GM21515 (cell line): Measurements from ENCODE around the gene ENDOU.

ENCODE experiments used
- ATAC-seq: cut with Tn5 transposase; IDR thresholded peaks from one replicate; pipeline ENCODE4 v1.9.1; 2021; ENCODE audit not compliant: unreplicated experiment

ENDOU gene

GRCh38 chr12:47725091-47725772, at the start of gene ENDOU:
ENDOU (minus strand) TSS chr12:47725490; CDS start chr12:47725413, 77 bp downstream.
- ATAC-seq, result no peak

DNA sequence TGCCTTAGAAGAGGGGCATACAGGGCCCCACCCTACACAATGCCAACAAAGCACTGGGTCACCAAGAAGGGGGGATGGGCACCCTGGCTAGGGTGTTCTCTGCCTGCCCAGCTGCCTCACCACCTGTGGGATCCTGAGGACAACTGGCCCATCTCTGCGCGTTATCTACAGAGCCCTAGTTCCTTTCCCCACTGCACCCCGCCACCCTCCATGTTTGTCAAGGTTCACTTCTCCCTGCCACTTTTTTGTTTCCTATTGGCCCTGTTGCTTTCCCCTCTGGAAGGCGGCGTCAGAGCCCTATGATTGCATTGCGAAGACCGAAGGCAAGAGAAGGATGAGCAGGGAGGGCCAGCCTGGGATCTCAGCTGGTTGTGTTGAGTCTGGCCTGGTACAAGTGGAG, 49.4 kb upstream of the ENDOU start:
- ATAC-seq, result no peak

DNA sequence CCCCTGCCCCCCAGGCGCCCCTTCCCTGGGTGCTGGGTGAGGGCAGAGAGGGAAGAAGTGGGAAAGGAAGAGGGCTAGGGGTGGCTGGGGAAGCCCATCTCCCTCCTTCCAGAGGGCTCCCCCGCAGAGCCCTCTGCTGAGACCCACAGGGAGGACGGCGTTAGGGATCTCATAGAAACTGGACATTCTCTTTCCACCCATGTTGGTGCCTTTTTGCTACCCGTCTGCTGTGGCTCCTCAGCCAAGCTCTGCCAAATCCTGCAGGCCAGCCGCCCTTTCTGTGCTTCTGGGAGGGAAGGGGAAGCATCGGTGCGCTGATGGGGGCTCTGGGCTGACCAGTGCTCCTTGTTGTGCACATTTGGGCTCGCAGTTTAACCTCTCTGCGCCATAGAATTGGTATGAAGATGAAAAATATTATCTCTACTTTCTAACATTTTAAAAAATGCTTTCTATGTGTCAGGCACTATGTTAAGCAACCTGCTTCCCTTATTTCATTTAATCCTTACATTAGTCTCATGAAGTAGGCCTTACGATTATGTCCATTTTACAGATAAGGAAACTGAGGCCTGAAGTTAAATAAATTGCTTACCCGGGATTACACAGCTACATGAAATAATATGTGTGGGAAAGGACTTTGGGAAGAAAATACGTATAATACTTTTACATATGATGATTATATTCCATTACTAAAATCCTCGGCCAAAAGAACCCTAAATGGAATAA, 48.7 kb upstream of the ENDOU start:
- no peak for ATAC-seq

- ATAC-seq, result peak; percentile 87
Measured at GRCh38 chr12:47773062-47773857, 48.0 kb upstream of the ENDOU start, which contains the start of gene SLC48A1. SLC48A1 (plus strand) TSS chr12:47773238; CDS start chr12:47773305, 67 bp downstream.

GRCh38 chr12:47772738-47773061, 47.4 kb upstream of the ENDOU start:
- no peak for ATAC-seq

- no peak for ATAC-seq
Measured at GRCh38 chr12:47772094-47772660, 46.9 kb upstream of the ENDOU start.

DNA sequence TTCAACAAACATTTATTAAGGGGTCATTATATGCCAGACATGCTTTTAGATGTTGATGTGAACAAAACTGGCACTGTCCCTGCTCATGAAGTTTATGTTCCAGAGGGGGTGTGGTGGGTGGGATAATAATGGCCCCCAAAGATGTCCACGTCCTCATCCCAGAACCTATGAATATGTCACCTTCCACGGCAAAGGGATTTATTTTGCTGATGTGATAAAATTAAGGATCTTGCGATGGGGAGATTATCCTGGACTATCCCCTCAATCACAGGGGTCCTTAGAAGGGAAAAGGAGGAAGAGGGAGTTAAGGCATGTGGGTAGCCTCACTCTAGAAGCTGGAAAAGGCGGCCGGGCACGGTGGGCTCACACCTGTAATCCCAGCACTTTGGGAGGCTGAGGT, 46.0 kb upstream of the ENDOU start:
- ATAC-seq, result no peak

- ATAC-seq, result no peak
Measured at GRCh38 chr12:47770086-47770726, 44.9 kb upstream of the ENDOU start.

- no peak for ATAC-seq
Measured at GRCh38 chr12:47769234-47770085, 44.2 kb upstream of the ENDOU start.

DNA sequence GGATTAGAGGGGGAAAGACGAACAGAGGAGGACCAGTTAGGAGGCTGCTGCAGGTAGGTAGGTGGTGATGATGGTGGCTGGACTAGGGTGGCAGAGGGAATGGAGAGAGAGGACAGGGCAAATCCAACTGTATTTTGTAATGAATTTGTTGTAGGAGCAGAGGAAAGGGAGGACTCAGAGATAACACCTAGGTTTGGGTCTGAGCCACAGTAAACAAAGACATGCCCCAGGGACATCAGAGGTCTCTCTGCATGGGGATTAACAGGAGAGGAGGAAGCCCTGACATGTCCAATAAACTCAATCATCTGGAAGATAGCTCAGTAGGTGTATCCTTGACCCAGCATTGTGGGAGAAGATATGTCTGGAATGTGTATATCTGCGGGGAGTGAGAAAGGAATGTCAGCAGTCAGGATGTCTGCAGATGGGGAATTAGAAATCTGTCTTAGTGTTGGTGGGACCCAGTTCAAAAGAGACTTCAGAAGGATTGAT, 43.1 kb upstream of the ENDOU start:
- no peak for ATAC-seq

GRCh38 chr12:47767216-47767724, 42.0 kb upstream of the ENDOU start:
- no peak for ATAC-seq

GRCh38 chr12:47766502-47767215, 41.4 kb upstream of the ENDOU start:
- ATAC-seq, result no peak

DNA sequence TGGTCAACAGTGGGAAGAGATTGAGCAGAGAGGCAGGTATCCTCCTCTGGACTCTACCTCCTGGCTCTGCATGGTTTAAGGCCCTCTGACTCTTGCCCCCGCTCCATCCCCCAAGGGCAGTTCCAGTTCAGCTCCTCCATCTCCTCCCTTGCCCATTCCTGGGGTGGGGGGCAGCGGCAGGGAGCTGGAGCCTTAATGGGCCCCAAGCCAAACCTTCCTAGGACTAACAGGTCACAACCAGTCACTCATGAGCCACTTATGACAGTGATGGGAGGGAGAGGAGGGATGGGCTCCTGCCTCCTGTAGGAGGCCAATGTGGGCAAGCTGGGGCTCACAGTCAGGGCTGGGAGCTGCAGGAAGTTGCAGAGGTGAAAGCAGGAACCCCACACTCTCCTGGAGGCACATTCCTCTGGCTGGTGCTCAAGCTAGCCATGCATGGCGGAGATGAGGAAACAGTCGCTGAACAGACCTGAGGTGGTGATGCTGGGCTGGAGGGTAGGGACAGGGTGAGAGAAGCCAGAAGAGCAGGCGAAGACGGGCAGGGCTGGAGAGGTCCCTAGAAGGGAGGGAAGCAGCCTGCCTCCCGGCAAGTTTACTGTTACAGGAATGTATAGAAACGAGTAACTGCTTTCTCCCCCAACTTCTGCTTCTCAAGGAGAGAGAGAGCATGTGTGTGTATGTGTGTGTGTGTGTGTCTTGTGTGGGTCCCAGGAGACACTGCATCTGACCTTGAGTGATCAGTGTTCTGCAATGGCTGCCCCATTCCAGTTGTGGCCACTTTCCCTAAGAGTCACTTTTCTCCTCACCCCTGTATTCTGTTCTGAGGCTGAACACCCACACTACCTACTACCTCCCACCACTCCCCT, 38.4 kb upstream of the ENDOU start:
- no peak for ATAC-seq

DNA sequence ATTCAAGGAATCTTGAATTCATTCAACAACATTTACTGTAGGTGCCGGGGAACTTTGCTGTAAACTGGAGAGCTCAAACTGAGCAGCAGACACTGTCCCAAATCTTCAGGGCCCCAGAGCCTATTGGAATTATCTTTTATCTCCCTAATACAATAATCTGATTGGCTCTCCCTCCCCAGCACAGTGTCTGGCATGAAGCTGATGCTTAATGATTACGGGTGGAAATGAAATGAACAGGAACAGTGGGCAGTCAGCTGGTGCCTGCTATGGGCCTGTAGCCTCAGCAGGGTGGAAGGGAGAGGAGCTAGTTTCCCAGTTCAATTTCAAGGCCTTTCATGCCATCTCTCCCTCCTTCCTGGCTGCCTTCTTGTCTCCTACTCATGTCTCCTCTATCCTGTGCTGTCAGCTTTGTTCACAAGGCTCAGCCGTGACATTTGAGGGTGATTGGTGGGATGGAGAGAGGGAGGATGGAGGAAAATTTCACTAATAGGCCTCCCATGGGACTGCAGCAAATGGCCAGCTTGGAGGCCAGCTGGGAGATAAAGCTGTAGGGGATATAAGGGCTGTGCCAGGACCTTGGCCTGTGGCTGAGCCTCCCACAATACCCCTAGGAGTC, 37.7 kb upstream of the ENDOU start:
- ATAC-seq, result no peak

DNA sequence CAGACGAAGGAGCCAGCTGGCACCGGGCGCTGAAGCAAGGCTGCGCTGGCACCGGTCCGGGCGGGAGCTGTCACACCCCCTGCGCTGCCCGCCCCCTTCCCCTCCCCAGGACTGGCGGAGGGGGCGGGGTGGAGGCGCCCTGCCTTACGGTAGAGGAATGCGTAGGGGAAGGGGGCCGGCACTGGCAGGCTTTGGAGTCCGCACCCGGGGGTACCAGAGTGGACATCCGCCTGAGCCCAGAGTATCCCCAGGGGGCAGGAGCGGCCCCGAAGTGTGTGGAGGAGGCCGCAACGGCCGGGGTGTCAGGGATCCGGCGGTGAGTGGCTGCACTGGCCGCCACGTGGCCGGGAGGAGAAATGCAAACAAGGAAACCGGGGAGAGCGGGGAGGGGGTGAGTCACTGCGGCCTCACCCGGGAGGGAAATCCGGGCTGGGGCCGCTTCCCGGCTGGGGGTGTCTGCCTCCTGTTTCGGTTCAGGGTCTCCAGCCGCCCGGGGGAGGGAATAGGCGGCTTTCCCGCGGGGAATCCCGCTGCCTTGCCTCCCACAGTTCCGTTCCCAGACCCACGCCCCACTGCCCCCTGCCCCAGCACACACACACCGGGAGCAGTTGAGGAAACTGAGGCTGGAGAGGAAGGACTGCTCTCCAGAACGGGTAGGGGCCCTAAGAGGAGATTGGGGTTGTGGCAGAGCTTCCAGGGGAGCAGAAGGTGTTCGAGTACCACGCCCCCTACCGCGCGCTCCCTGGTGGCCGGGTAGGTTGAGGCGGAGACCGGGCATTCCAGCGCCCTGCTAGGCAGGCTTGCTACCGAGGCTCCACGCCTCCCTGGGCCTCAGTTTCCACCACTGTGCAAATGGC, 33.8 kb upstream of the ENDOU start, which contains the start of gene RAPGEF3:
TSS of gene RAPGEF3 (minus strand) at position 47 of the 857 bp plus-strand sequence. CDS start 324 bp downstream, outside the sequence.
- ATAC-seq, result peak; percentile 45

DNA sequence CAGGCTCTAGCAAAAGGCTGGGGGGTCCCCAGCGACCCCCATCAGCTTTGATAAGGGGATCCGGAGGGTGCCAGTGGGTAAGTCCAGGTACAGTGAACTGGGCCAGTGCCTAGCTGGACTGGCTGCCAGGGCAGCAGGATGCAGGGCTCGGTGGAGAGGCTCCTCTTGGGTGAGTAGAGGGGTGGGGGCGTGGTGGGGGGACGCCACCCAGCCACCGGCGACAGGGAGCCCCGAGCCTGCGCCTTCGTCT, 33.2 kb upstream of the ENDOU start:
- no peak for ATAC-seq
